Endothelial cell (in vitro differentiated cells): ENCODE data around the gene ENPP4. TPM values are rescaled to one million over a fixed set of nuclear protein-coding genes. Genes with fewer than 3 reads are reported as not detected.
"Not testable (repeated sequence)": the region's sequence is repeated elsewhere in the genome, so short reads cannot be mapped to it uniquely, and the experiment has no call there.

ENCODE experiments used
- DNase-seq: peaks from one replicate; pipeline ENCODE4 v3.0.0; 2021; ENCODE audit warnings: low spot score
- H3K27ac Mint-ChIP-seq: one replicate; pipeline ENCODE4 v1.8.0; 2021; ENCODE audit warnings: mixed read lengths, inconsistent platforms; ENCODE audit not compliant: unreplicated experiment
- H3K27me3 Mint-ChIP-seq: one replicate; pipeline ENCODE4 v1.8.0; 2021; ENCODE audit warnings: mild to moderate bottlenecking, moderate library complexity, mixed read lengths, inconsistent platforms; ENCODE audit not compliant: unreplicated experiment
- H3K36me3 Mint-ChIP-seq: one replicate; pipeline ENCODE4 v1.8.0; 2021; ENCODE audit warnings: mild to moderate bottlenecking, low read depth, mixed read lengths, inconsistent platforms; ENCODE audit not compliant: unreplicated experiment
- H3K4me1 Mint-ChIP-seq: one replicate; pipeline ENCODE4 v1.8.0; 2021; ENCODE audit warnings: mild to moderate bottlenecking, mixed read lengths, inconsistent platforms; ENCODE audit not compliant: unreplicated experiment
- H3K4me3 Mint-ChIP-seq: one replicate; pipeline ENCODE4 v1.8.0; 2021; ENCODE audit warnings: mild to moderate bottlenecking, mixed read lengths, inconsistent platforms; ENCODE audit not compliant: unreplicated experiment
- H3K9me3 Mint-ChIP-seq: one replicate; pipeline ENCODE4 v1.8.0; 2021; ENCODE audit warnings: mixed read lengths, inconsistent platforms; ENCODE audit not compliant: unreplicated experiment
- total RNA-seq: library from RNA; stranded (reverse); fragmentation: NEBNext Ultra II Directional; extraction: Animal tissue kit (Norgen Biotek cat#: 25700); gene quantifications from one replicate; pipeline ENCODE4 v1.2.1, GENCODE V29; 2021; ENCODE audit not compliant: unreplicated experiment
- TF ChIP-seq, protein P1 (sequence below): fragments of 200-600 bp; sonication (generic); IDR thresholded peaks from one replicate; pipeline ENCODE4 v1.5.0; 2021; ENCODE audit warnings: antibody characterized with exemption; ENCODE audit not compliant: unreplicated experiment

The ENPP4 gene
- total RNA-seq, 1 donor from 2014 or later = 6.1 TPM

DNA sequence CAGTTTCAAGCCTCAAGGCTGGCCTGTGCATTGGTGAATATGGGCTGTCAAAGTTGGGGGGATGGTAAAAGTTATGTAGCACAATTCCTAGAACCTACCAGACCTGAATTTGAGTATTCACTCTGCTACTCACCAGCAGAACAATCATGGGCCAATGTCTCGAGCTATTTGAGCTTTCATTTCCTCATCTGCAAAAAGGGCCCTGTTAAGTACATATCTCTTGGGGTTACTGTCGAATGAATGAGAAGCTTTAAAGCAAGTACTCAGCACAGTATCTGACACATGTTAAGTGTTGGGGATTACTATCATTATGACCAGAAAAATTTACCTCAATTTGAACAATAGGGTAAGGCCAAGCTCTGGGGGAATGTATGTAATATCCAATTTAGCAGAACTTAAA is 13.5 kb upstream of the ENPP4 start:
- H3K9me3 Mint-ChIP-seq = no peaks in the 10 kb centered on the region
- no peaks in the 10 kb centered on the region for H3K4me1 Mint-ChIP-seq
- TF ChIP-seq, protein P1, sequence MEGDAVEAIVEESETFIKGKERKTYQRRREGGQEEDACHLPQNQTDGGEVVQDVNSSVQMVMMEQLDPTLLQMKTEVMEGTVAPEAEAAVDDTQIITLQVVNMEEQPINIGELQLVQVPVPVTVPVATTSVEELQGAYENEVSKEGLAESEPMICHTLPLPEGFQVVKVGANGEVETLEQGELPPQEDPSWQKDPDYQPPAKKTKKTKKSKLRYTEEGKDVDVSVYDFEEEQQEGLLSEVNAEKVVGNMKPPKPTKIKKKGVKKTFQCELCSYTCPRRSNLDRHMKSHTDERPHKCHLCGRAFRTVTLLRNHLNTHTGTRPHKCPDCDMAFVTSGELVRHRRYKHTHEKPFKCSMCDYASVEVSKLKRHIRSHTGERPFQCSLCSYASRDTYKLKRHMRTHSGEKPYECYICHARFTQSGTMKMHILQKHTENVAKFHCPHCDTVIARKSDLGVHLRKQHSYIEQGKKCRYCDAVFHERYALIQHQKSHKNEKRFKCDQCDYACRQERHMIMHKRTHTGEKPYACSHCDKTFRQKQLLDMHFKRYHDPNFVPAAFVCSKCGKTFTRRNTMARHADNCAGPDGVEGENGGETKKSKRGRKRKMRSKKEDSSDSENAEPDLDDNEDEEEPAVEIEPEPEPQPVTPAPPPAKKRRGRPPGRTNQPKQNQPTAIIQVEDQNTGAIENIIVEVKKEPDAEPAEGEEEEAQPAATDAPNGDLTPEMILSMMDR = no peak
- no peak for DNase-seq
- H3K27me3 Mint-ChIP-seq = no peaks in the 10 kb centered on the region
- H3K27ac Mint-ChIP-seq = no peak overlapping the region
- H3K4me3 Mint-ChIP-seq = no peak overlapping the region
- H3K36me3 Mint-ChIP-seq = peaks cover 4% of the 10 kb centered on the region

DNA sequence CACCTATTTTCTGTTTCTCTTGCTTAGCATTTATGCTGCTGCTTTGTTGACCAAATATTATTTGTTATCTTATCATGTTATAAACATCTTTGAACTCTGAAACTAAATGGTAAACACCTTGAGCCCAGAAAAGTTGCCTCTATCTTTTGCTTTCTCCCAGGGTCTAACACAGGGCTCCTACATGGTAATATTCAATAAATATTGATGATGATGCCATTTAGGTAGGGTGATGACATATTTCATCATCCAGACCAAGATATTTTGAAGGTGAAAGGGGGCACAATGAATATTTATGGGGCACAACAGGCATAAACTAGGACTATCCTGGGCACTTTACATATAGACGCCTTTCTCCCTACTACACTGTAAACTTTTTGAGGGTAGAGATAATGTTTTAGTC is 11.6 kb upstream of the ENPP4 start:
- no peak overlapping the region for H3K4me3 Mint-ChIP-seq
- no peak overlapping the region for H3K27ac Mint-ChIP-seq
- no peak for DNase-seq
- H3K9me3 Mint-ChIP-seq = no peaks in the 10 kb centered on the region
- peaks cover 4% of the 10 kb centered on the region for H3K36me3 Mint-ChIP-seq
- TF ChIP-seq, protein P1 = no peak
- no peaks in the 10 kb centered on the region for H3K4me1 Mint-ChIP-seq
- no peaks in the 10 kb centered on the region for H3K27me3 Mint-ChIP-seq

DNA sequence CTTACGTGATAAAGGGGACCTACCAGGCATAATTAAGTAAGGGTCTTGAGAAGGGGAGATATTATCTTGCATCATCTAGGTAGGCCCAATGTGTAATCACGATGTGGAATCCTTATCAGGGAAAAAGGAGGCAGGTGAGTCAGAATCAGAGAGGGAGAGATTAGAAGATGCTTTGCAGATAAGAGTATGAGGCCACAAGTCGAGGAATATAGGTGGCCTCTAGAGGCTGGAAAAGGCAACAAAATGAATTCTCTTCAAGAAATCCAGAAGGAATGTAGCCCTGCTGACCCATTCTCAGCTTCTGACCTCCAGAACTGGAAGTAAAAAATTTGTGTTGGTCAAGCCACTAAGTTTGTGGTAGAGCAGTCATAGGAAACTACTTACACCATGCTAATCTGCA is 11.0 kb upstream of the ENPP4 start:
- no peak for DNase-seq
- Mint-ChIP-seq H3K4me1 (no peaks in the 10 kb centered on the region), H3K36me3 (peaks cover 4% of the 10 kb centered on the region), H3K9me3 (no peaks in the 10 kb centered on the region), H3K27ac (no peak overlapping the region), H3K27me3 (no peaks in the 10 kb centered on the region), H3K4me3 (no peak overlapping the region)
- TF ChIP-seq, protein P1 = no peak

DNA sequence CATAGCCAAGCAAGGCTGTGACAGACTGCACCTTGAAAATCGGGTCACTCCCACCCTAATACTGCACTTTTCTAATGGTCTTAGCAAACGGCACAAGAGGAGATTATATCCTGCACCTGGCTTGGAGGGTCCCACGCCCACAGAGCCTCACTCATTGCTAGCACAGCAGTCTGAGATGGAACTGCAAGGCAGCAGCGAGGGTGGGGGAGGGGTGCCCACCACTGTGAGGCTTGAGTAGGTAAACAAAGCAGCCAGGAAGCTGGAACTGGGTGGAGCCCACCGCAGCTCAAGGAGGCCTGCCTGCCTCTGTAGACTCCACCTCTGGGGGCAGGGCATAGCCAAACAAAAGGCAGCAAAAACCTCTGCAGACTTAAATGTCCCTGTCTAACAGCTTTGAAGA is 10.1 kb upstream of the ENPP4 start:
- H3K27ac Mint-ChIP-seq, H3K27me3 Mint-ChIP-seq, H3K4me3 Mint-ChIP-seq, DNase-seq, H3K4me1 Mint-ChIP-seq, H3K9me3 Mint-ChIP-seq, H3K36me3 Mint-ChIP-seq: not testable (repeated sequence)

- no peak for DNase-seq
- H3K9me3 Mint-ChIP-seq = no peaks in the 10 kb centered on the region
- TF ChIP-seq, protein P1 = no peak
- no peaks in the 10 kb centered on the region for H3K27me3 Mint-ChIP-seq
- H3K27ac Mint-ChIP-seq = no peak overlapping the region
- H3K4me1 Mint-ChIP-seq = no peaks in the 10 kb centered on the region
- H3K36me3 Mint-ChIP-seq = no peaks in the 10 kb centered on the region
- H3K4me3 Mint-ChIP-seq = no peak overlapping the region
Observed at GRCh38 chr6:46128476-46128875, 1.3 kb upstream of the ENPP4 start.

- no peak for DNase-seq
- Mint-ChIP-seq H3K9me3 (no peaks in the 10 kb centered on the region), H3K4me3 (peak overlapping the region; percentile 91), H3K27me3 (no peaks in the 10 kb centered on the region), H3K27ac (no peak overlapping the region), H3K36me3 (no peaks in the 10 kb centered on the region), H3K4me1 (no peaks in the 10 kb centered on the region)
- TF ChIP-seq, protein P1 = no peak
Observed at GRCh38 chr6:46129291-46129628, 529 bp upstream of the ENPP4 start.
